BE2C (cell line): ENCODE measurements around the gene WFDC1.

ENCODE experiments used
- DNase-seq: peaks from one replicate; pipeline ENCODE4 v3.0.0-alpha.2; 2020
- H3K27me3 ChIP-seq: fragments of 250-450 bp; sonication (Bioruptor Pico); 2 replicates; pipeline ENCODE4 v1.5.1; 2020; ENCODE audit warnings: mild to moderate bottlenecking
- H3K36me3 ChIP-seq: fragments of 250-450 bp; sonication (Bioruptor Pico); 2 replicates; pipeline ENCODE4 v1.5.1; 2020; ENCODE audit warnings: mild to moderate bottlenecking
- H3K4me1 ChIP-seq: fragments of 250-450 bp; sonication (Bioruptor Pico); 2 replicates; pipeline ENCODE4 v1.5.1; 2020
- H3K4me3 ChIP-seq: 2 replicates; pipeline ENCODE4 v1.5.1; 2011; ENCODE audit warnings: low read depth, low read length
- H3K9me3 ChIP-seq: fragments of 250-450 bp; sonication (Bioruptor Pico); 2 replicates; pipeline ENCODE4 v1.5.1; 2020
- TF ChIP-seq, protein P1 (sequence below): IDR thresholded peaks from 2 replicates; pipeline ENCODE4 v1.5.1; 2012; ENCODE audit warnings: mild to moderate bottlenecking, low read depth, low read length

Gene WFDC1

GRCh38 chr16:84260766-84261554 is 33.7 kb upstream of the WFDC1 start:
- H3K36me3 ChIP-seq, result no peaks in the 10 kb centered on the region
- no peaks in the 10 kb centered on the region for H3K27me3 ChIP-seq
- no peaks in the 10 kb centered on the region for H3K9me3 ChIP-seq
- TF ChIP-seq, protein P1, sequence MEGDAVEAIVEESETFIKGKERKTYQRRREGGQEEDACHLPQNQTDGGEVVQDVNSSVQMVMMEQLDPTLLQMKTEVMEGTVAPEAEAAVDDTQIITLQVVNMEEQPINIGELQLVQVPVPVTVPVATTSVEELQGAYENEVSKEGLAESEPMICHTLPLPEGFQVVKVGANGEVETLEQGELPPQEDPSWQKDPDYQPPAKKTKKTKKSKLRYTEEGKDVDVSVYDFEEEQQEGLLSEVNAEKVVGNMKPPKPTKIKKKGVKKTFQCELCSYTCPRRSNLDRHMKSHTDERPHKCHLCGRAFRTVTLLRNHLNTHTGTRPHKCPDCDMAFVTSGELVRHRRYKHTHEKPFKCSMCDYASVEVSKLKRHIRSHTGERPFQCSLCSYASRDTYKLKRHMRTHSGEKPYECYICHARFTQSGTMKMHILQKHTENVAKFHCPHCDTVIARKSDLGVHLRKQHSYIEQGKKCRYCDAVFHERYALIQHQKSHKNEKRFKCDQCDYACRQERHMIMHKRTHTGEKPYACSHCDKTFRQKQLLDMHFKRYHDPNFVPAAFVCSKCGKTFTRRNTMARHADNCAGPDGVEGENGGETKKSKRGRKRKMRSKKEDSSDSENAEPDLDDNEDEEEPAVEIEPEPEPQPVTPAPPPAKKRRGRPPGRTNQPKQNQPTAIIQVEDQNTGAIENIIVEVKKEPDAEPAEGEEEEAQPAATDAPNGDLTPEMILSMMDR, result no peak
- H3K4me1 ChIP-seq, result no peaks in the 10 kb centered on the region
- H3K4me3 ChIP-seq, result no peak overlapping the region
- DNase-seq, result no peak

- Histone ChIP-seq H3K9me3 (no peaks in the 10 kb centered on the region), H3K4me1 (no peaks in the 10 kb centered on the region; the same call in 1 of the 2 replicates), H3K36me3 (no peaks in the 10 kb centered on the region), H3K27me3 (no peaks in the 10 kb centered on the region), H3K4me3 (no peak overlapping the region)
- no peak for DNase-seq
- TF ChIP-seq, protein P1, result no peak
Observed at GRCh38 chr16:84262031-84262430, 32.6 kb upstream of the WFDC1 start.

- no peak overlapping the region for H3K4me3 ChIP-seq
- H3K36me3 ChIP-seq, result no peaks in the 10 kb centered on the region
- no peaks in the 10 kb centered on the region; the same call in 1 of the 2 replicates for H3K4me1 ChIP-seq
- H3K9me3 ChIP-seq, result no peaks in the 10 kb centered on the region
- no peak for DNase-seq
- TF ChIP-seq, protein P1, result no peak
- no peaks in the 10 kb centered on the region for H3K27me3 ChIP-seq
Observed at GRCh38 chr16:84262939-84263338, 31.7 kb upstream of the WFDC1 start.

DNA sequence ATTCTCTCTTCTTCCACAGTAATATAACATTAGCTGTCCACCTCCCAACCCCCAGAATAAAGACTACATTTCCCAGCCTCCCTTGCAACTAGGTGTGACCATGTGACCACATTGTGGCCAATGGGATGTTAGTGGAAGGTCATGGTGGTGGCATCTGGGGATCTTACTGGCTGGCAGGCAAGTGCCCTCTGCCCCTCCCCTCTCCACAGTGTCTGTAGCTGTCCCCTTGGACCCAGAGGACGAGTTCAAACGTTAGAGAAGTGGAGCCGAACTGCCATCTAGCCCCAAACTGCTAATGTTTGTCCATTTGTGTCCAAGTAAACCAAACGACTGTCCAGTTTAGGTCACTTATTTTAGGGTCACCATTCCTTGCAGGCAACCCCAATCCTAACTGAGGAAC is 28.2 kb upstream of the WFDC1 start:
- DNase-seq, result peak; percentile 88
- TF ChIP-seq, protein P1, result no peak
- Histone ChIP-seq H3K9me3 (no peaks in the 10 kb centered on the region), H3K36me3 (no peaks in the 10 kb centered on the region), H3K4me1 (no peaks in the 10 kb centered on the region; the same call in 1 of the 2 replicates), H3K27me3 (no peaks in the 10 kb centered on the region), H3K4me3 (peak overlapping the region; percentile 15)

GRCh38 chr16:84267380-84267779 is 27.3 kb upstream of the WFDC1 start:
- no peaks in the 10 kb centered on the region for H3K9me3 ChIP-seq
- no peak for DNase-seq
- H3K4me3 ChIP-seq, result no peak overlapping the region
- TF ChIP-seq, protein P1, result no peak
- no peaks in the 10 kb centered on the region for H3K27me3 ChIP-seq
- H3K4me1 ChIP-seq, result no peaks in the 10 kb centered on the region; the same call in 1 of the 2 replicates
- no peaks in the 10 kb centered on the region for H3K36me3 ChIP-seq
